H1 (cell line): ENCODE measurements around the gene COL5A1. TPM values are rescaled to one million over a fixed set of nuclear protein-coding genes. Genes with fewer than 3 reads are reported as not detected.

Source experiments
- CTCF ChIA-PET: fragments of 300-600 bp; sonication (Branson Sonifier 250); formaldehyde crosslinking; loops from one replicate; lab custom pipeline; 2021; ENCODE audit not compliant: partially characterized antibody; lab: Charles Lee
- POLR2A ChIA-PET: fragments of 300-600 bp; sonication (Branson Sonifier 250); formaldehyde crosslinking; loops from one replicate; lab custom pipeline; 2021; ENCODE audit warnings: inconsistent platforms; ENCODE audit not compliant: partially characterized antibody; lab: Charles Lee
- DNase-seq, 2 experiments: peaks; one replicate each; pipeline versions ENCODE4 v3.0.0 to v3.0.0-alpha.2; 2010 to 2022; ENCODE audit warnings: low spot score in 2 of 2, low read depth in 1 of 2, mixed read lengths in 1 of 2
- FAIRE-seq: peaks from 2 replicates; lab custom pipeline; 2011; peaks lifted over from hg19 to GRCh38; lab: Jason Lieb, UNC
- H2AFZ ChIP-seq: 2 replicates; pipeline ENCODE4 v1.8.1; 2012; ENCODE audit warnings: low read length, inconsistent platforms
- H2AK5ac ChIP-seq: 2 replicates; pipeline ENCODE4 v1.6.1; 2013; ENCODE audit warnings: low read depth, low read length
- H2BK120ac ChIP-seq: replicated peaks from 2 replicates; pipeline ENCODE3; 2013; ENCODE audit warnings: low read depth, low read length, inconsistent platforms
- H2BK12ac ChIP-seq: 2 replicates; pipeline ENCODE4 v1.6.1; 2013; ENCODE audit warnings: low read depth, low read length
- H2BK15ac ChIP-seq: 2 replicates; pipeline ENCODE4 v1.6.1; 2013; ENCODE audit warnings: low read length
- H2BK20ac ChIP-seq: 2 replicates; pipeline ENCODE4 v1.6.1; 2013; ENCODE audit warnings: low read length
- H2BK5ac ChIP-seq: 2 replicates; pipeline ENCODE4 v1.6.1; 2013; ENCODE audit warnings: low read depth, low read length
- H3K14ac ChIP-seq: 2 replicates; pipeline ENCODE4 v1.6.1; 2013; ENCODE audit warnings: inconsistent platforms; ENCODE audit not compliant: insufficient read length
- H3K18ac ChIP-seq: 2 replicates; pipeline ENCODE4 v1.6.1; 2013; ENCODE audit warnings: low read length; ENCODE audit errors: extremely low read depth
- H3K23ac ChIP-seq: 2 replicates; pipeline ENCODE4 v1.6.1; 2013; ENCODE audit warnings: inconsistent platforms; ENCODE audit not compliant: insufficient read length
- H3K23me2 ChIP-seq: 2 replicates; pipeline ENCODE4 v1.6.1; 2013; ENCODE audit warnings: low read depth, low read length
- H3K27ac ChIP-seq: 2 replicates; pipeline ENCODE4 v1.6.1; 2011; ENCODE audit warnings: low read depth, low read length, inconsistent platforms
- H3K27me3 ChIP-seq, 4 experiments: replicated peaks in 1 of 4; 1 replicate in 1 of 4; 2 replicates in 3 of 4; pipeline versions ENCODE4 v1.6.1 to v1.8.1; 2011 to 2013; ENCODE audit warnings: low read length in 3 of 4, mild to moderate bottlenecking in 3 of 4, inconsistent platforms in 2 of 4, mixed read lengths in 2 of 4, moderate library complexity in 1 of 4; ENCODE audit not compliant: control insufficient read depth in 3 of 4, insufficient read depth in 3 of 4; ENCODE audit errors: extremely low read depth in 1 of 4
- H3K36me3 ChIP-seq, 4 experiments: 2 replicates each; pipeline versions ENCODE4 v1.6.1 to v1.8.1; 2011 to 2013; ENCODE audit warnings: mild to moderate bottlenecking in 4 of 4, low read length in 3 of 4, moderate library complexity in 2 of 4, control low read depth in 1 of 4, inconsistent platforms in 1 of 4; ENCODE audit not compliant: insufficient read depth in 4 of 4, control insufficient read depth in 2 of 4
- H3K4ac ChIP-seq: replicated peaks from 2 replicates; pipeline ENCODE3; 2013; ENCODE audit warnings: low read length, low read depth, mixed read lengths, inconsistent platforms; ENCODE audit not compliant: insufficient read length
- H3K4me1 ChIP-seq, 4 experiments: replicated peaks in 1 of 4; 1 replicate in 1 of 4; 2 replicates in 3 of 4; pipeline versions ENCODE4 v1.6.1 to v1.8.1; 2011 to 2013; ENCODE audit warnings: low read length in 3 of 4, inconsistent platforms in 2 of 4, mixed read lengths in 1 of 4; ENCODE audit not compliant: insufficient read depth in 4 of 4, control insufficient read depth in 3 of 4
- H3K4me2 ChIP-seq, 2 experiments: 2 replicates each; pipeline versions ENCODE4 v1.6.1 to v1.8.1; 2011 to 2013; ENCODE audit warnings: low read depth in 2 of 2, low read length in 2 of 2, control low read depth in 1 of 2, inconsistent platforms in 1 of 2, mild to moderate bottlenecking in 1 of 2; ENCODE audit not compliant: insufficient read depth in 1 of 2
- H3K4me3 ChIP-seq, 4 experiments: fragments of 200-600, 300-600 bp in 1 of 4; sonication (generic), shearing (Covaris generic), sonication (Bioruptor Twin) in 1 of 4; 2 replicates each; pipeline versions ENCODE4 v1.5.1 to v1.8.1; 2011 to 2016; ENCODE audit warnings: low read length in 4 of 4, low read depth in 3 of 4, control low read depth in 2 of 4, inconsistent platforms in 2 of 4, mild to moderate bottlenecking in 2 of 4, mixed read lengths in 1 of 4, moderate library complexity in 1 of 4; ENCODE audit not compliant: insufficient read depth in 2 of 4; ENCODE audit errors: extremely low read depth in 1 of 4
- H3K56ac ChIP-seq: replicated peaks from 2 replicates; pipeline ENCODE3; 2013; ENCODE audit warnings: low read depth, mild to moderate bottlenecking, mixed read lengths, low read length, inconsistent platforms; ENCODE audit not compliant: insufficient read length
- H3K79me1 ChIP-seq: 2 replicates; pipeline ENCODE4 v1.6.1; 2013; ENCODE audit warnings: low read depth, low read length, control low read depth
- H3K79me2 ChIP-seq, 2 experiments: 2 replicates each; pipeline versions ENCODE4 v1.6.1 to v1.8.1; 2012 to 2013; ENCODE audit warnings: low read length in 2 of 2, mild to moderate bottlenecking in 2 of 2, inconsistent platforms in 1 of 2; ENCODE audit not compliant: insufficient read depth in 2 of 2, control insufficient read depth in 1 of 2
- H3K9ac ChIP-seq, 4 experiments: replicated peaks in 1 of 4; 1 replicate in 1 of 4; 2 replicates in 3 of 4; pipeline versions ENCODE4 v1.6.1 to v1.8.1; 2011 to 2013; ENCODE audit warnings: low read depth in 3 of 4, low read length in 3 of 4, control low read depth in 2 of 4, mild to moderate bottlenecking in 2 of 4, moderate library complexity in 2 of 4, inconsistent platforms in 1 of 4; ENCODE audit errors: extremely low read depth in 1 of 4
- H3K9me3 ChIP-seq, 2 experiments: 2 replicates each; pipeline versions ENCODE4 v1.6.1 to v1.8.1; 2012 to 2013; ENCODE audit warnings: mild to moderate bottlenecking in 2 of 2, moderate library complexity in 2 of 2, control low read depth in 1 of 2, inconsistent platforms in 1 of 2, low read depth in 1 of 2, low read length in 1 of 2, mixed read lengths in 1 of 2; ENCODE audit not compliant: insufficient read depth in 2 of 2
- H4K20me1 ChIP-seq, 2 experiments: replicated peaks in 1 of 2; 2 replicates each; pipeline versions ENCODE3 to v1.8.1; 2011 to 2013; ENCODE audit warnings: inconsistent platforms in 2 of 2, low read length in 2 of 2, mild to moderate bottlenecking in 1 of 2; ENCODE audit not compliant: insufficient read depth in 2 of 2, control insufficient read depth in 1 of 2
- H4K5ac ChIP-seq: 2 replicates; pipeline ENCODE4 v1.6.1; 2013; ENCODE audit warnings: low read length, low read depth, mixed read lengths, inconsistent platforms; ENCODE audit not compliant: insufficient read length
- H4K8ac ChIP-seq: 2 replicates; pipeline ENCODE4 v1.8.0; 2013; ENCODE audit warnings: mild to moderate bottlenecking, moderate library complexity, low read length, inconsistent platforms; ENCODE audit not compliant: insufficient read depth; ENCODE audit errors: extremely low read depth
- H4K91ac ChIP-seq: replicated peaks from 2 replicates; pipeline ENCODE3; 2013; ENCODE audit warnings: low read length, mixed read lengths, inconsistent platforms; ENCODE audit not compliant: insufficient read length
- ATF2 ChIP-seq: IDR thresholded peaks from 2 replicates; pipeline ENCODE4 v1.6.1; 2012; ENCODE audit warnings: low read length, inconsistent platforms
- BCL11A ChIP-seq, 2 experiments: IDR thresholded peaks; one replicate each; pipeline ENCODE4 v1.6.1; 2011; ENCODE audit warnings: low read depth in 2 of 2, low read length in 2 of 2, mild to moderate bottlenecking in 2 of 2
- CBX8 ChIP-seq: fragments of 300-800, 300-1000 bp; sonication (generic); IDR thresholded peaks from 2 replicates; pipeline ENCODE4 v1.7.1; 2016; ENCODE audit warnings: low read depth, low read length, borderline replicate concordance
- GTF2F1 ChIP-seq: IDR thresholded peaks from 2 replicates; pipeline ENCODE4 v1.6.1; 2012; ENCODE audit warnings: low read depth, low read length, improper control_type of control experiment, borderline replicate concordance
- MAFK ChIP-seq: IDR thresholded peaks from 2 replicates; pipeline ENCODE4 v1.6.1; 2012; ENCODE audit warnings: low read depth, mild to moderate bottlenecking, improper control_type of control experiment, low read length
- PHF8 ChIP-seq: fragments of 200-600 bp; sonication (generic); conservative IDR thresholded peaks from 2 replicates; pipeline ENCODE4 v1.7.1; 2012; ENCODE audit warnings: low read depth, mild to moderate bottlenecking, inconsistent platforms, low read length, moderate library complexity
- SIRT6 ChIP-seq: IDR thresholded peaks from one replicate; pipeline ENCODE4 v1.7.1; 2012; ENCODE audit warnings: low read length, inconsistent platforms
- SP4 ChIP-seq: IDR thresholded peaks from 2 replicates; pipeline ENCODE4 v1.6.1; 2012; ENCODE audit warnings: low read length, inconsistent platforms
- TEAD4 ChIP-seq: IDR thresholded peaks from 2 replicates; pipeline ENCODE4 v1.6.1; 2012; ENCODE audit warnings: low read depth, low read length, inconsistent platforms, mixed read lengths
- WGBS, 2 experiments: shearing (Covaris generic) in 1 of 2; methylation state at CpG; one replicate each; pipeline versions ENCODE4 v1.1.6 to v1.1.7; 2013 to 2015; ENCODE audit warnings: low lambda C conversion rate in 2 of 2, mixed read lengths in 2 of 2, inconsistent platforms in 1 of 2, low coverage in 1 of 2, missing lambda C conversion rate in 1 of 2; ENCODE audit not compliant: insufficient replicate concordance in 2 of 2, insufficient coverage in 1 of 2, insufficient read length in 1 of 2; ENCODE audit errors: extremely low coverage in 1 of 2, missing lambda C conversion rate in 1 of 2; 5-methylcytosine and 5-hydroxymethylcytosine counted together
- polyA plus RNA-seq, 7 experiments: library from polyadenylated mRNA; depleted of rRNA in 3 of 7; stranded (reverse) in 5 of 7; unstranded in 2 of 7; fragments of >200 nt in 5 of 7; fragments of 200-250 nt in 2 of 7; gene quantifications; 1 replicate in 5 of 7; 2 replicates in 1 of 7; 4 replicates in 1 of 7; pipeline versions ENCODE4 v1.2.1 to v1.2.3, GENCODE V29; 2011 to 2013; ENCODE audit warnings: missing spikeins in 2 of 7, mixed read lengths in 2 of 7
- total RNA-seq: library from RNA; stranded (reverse); fragmentation: NEBNext Ultra II Directional; extraction: Animal tissue kit (Norgen Biotek cat#: 25700); gene quantifications from 2 replicates; pipeline ENCODE4 v1.2.1, GENCODE V29; 2021

Gene COL5A1
- total and polyA plus RNA-seq, 2 of the 8 experiments (the other 6 are each of a cell fraction or from before 2014, with no cell fraction given) = 3.8 to 12.0 TPM

GRCh38 chr9:134818591-134818990 is 177.0 kb downstream of the COL5A1 start:
- Histone ChIP-seq H2BK12ac (no peak overlapping the region), H3K27ac (no peak overlapping the region), H3K79me1 (no peaks in the 10 kb centered on the region), H4K20me1 (peaks cover 0 to under 1% of the 10 kb centered on the region in 2 experiments), H4K91ac (no peak overlapping the region), H3K36me3 (no peaks in the 10 kb centered on the region; a peak in 1 of 8 replicates), H3K23me2 (no peaks in the 10 kb centered on the region), H2BK120ac (no peak overlapping the region), H3K23ac (no peak overlapping the region), H2AFZ (no peak overlapping the region), H3K4ac (no peak overlapping the region), H4K5ac (no peak overlapping the region), H3K27me3 (no peaks in the 10 kb centered on the region), H2BK5ac (no peak overlapping the region), H3K56ac (no peak overlapping the region), H3K14ac (no peak overlapping the region), H3K4me2 (no peak overlapping the region), H2AK5ac (no peak overlapping the region), H3K79me2 (no peaks in the 10 kb centered on the region), H4K8ac (peak overlapping the region; percentile 42; the same call in 1 of the 2 replicates), H2BK20ac (no peak overlapping the region), H3K4me3 (no peak overlapping the region), H3K9me3 (no peaks in the 10 kb centered on the region), H3K18ac (no peak overlapping the region), H3K9ac (no peak overlapping the region), H3K4me1 (no peaks in the 10 kb centered on the region), H2BK15ac (no peak overlapping the region)
- POLR2A ChIA-PET = no interaction called here
- 96% methylated on average over 12 of the region's 16 CpGs; no CpG with 5 or more reads in 1 of the 2 experiments for WGBS, 2 experiments
- CTCF ChIA-PET = interaction anchor here (0.9 kb wide), 1 partner anchor 36 kb away, joined by 4 read pairs; no protein-coding TSS in a partner anchor
- TF ChIP-seq PHF8 (no peak), MAFK (no peak), GTF2F1 (no peak), TEAD4 (no peak), BCL11A (IDR thresholded peaks at IDR 0.05; ENCODE audit: low read depth in 2 of 2, low read length in 2 of 2) (no peak), SP4 (no peak), CBX8 (no peak), ATF2 (no peak), SIRT6 (no peak)
- DNase-seq (no peak), FAIRE-seq (no peak)
